Activated naive CD8-positive, alpha-beta T cell treated with anti-CD3 and anti-CD28 coated beads for 36 hours (primary cell): ENCODE data around the gene NXPH2. TPM values are rescaled to one million over a fixed set of nuclear protein-coding genes. Genes with fewer than 3 reads are reported as not detected.

ENCODE experiments used
- DNase-seq: peaks from one replicate; pipeline ENCODE4 v3.0.0; 2021
- H3K27ac Mint-ChIP-seq: one replicate; pipeline ENCODE4 v1.8.0; 2022; ENCODE audit warnings: mild to moderate bottlenecking, moderate library complexity, mixed read lengths
- H3K27me3 Mint-ChIP-seq: one replicate; pipeline ENCODE4 v1.8.0; 2022; ENCODE audit warnings: mild to moderate bottlenecking, mixed read lengths
- H3K36me3 Mint-ChIP-seq: one replicate; pipeline ENCODE4 v1.8.0; 2021; ENCODE audit warnings: mild to moderate bottlenecking, mixed read lengths
- H3K4me1 Mint-ChIP-seq: one replicate; pipeline ENCODE4 v1.8.0; 2021; ENCODE audit warnings: mixed read lengths
- H3K4me3 Mint-ChIP-seq: one replicate; pipeline ENCODE4 v1.8.0; 2022; ENCODE audit warnings: mild to moderate bottlenecking, moderate library complexity, mixed read lengths
- H3K9me3 Mint-ChIP-seq: one replicate; pipeline ENCODE4 v1.8.0; 2022; ENCODE audit warnings: mixed read lengths
- total RNA-seq, 2 experiments: library from RNA; stranded (reverse); gene quantifications; one replicate each; pipeline ENCODE4 v1.2.3, GENCODE V29; 2021

The NXPH2 gene
- total RNA-seq, 2 experiments from 2014 or later, result not detected

- H3K4me3 Mint-ChIP-seq, result no peak overlapping the region
- H3K27me3 Mint-ChIP-seq, result no peaks in the 10 kb centered on the region
- H3K36me3 Mint-ChIP-seq, result no peaks in the 10 kb centered on the region
- DNase-seq, result no peak
- no peaks in the 10 kb centered on the region for H3K4me1 Mint-ChIP-seq
- no peaks in the 10 kb centered on the region for H3K9me3 Mint-ChIP-seq
- H3K27ac Mint-ChIP-seq, result no peak overlapping the region
Observed at GRCh38 chr2:138703242-138703641, 76.9 kb downstream of the NXPH2 start.

GRCh38 chr2:138700716-138701115, 79.5 kb downstream of the NXPH2 start:
- no peak overlapping the region for H3K27ac Mint-ChIP-seq
- H3K4me1 Mint-ChIP-seq, result no peaks in the 10 kb centered on the region
- no peak for DNase-seq
- H3K9me3 Mint-ChIP-seq, result no peaks in the 10 kb centered on the region
- H3K4me3 Mint-ChIP-seq, result no peak overlapping the region
- no peaks in the 10 kb centered on the region for H3K36me3 Mint-ChIP-seq
- H3K27me3 Mint-ChIP-seq, result no peaks in the 10 kb centered on the region

GRCh38 chr2:138699421-138699820, 80.8 kb downstream of the NXPH2 start:
- Mint-ChIP-seq H3K4me1 (no peaks in the 10 kb centered on the region), H3K27me3 (no peaks in the 10 kb centered on the region), H3K36me3 (no peaks in the 10 kb centered on the region), H3K4me3 (no peak overlapping the region), H3K9me3 (no peaks in the 10 kb centered on the region), H3K27ac (no peak overlapping the region)
- no peak for DNase-seq

GRCh38 chr2:138698428-138698827, 81.8 kb downstream of the NXPH2 start:
- H3K4me1 Mint-ChIP-seq, result no peaks in the 10 kb centered on the region
- H3K4me3 Mint-ChIP-seq, result no peak overlapping the region
- no peak overlapping the region for H3K27ac Mint-ChIP-seq
- no peaks in the 10 kb centered on the region for H3K9me3 Mint-ChIP-seq
- no peak for DNase-seq
- no peaks in the 10 kb centered on the region for H3K36me3 Mint-ChIP-seq
- no peaks in the 10 kb centered on the region for H3K27me3 Mint-ChIP-seq

- peaks cover 11% of the 10 kb centered on the region for H3K4me1 Mint-ChIP-seq
- H3K27ac Mint-ChIP-seq, result no peak overlapping the region
- DNase-seq, result no peak
- H3K4me3 Mint-ChIP-seq, result no peak overlapping the region
- H3K9me3 Mint-ChIP-seq, result peaks cover 1% of the 10 kb centered on the region
- no peaks in the 10 kb centered on the region for H3K27me3 Mint-ChIP-seq
- H3K36me3 Mint-ChIP-seq, result no peaks in the 10 kb centered on the region
Observed at GRCh38 chr2:138691667-138692066, 88.5 kb downstream of the NXPH2 start.

- DNase-seq, result peak; percentile 1
- Mint-ChIP-seq H3K4me3 (no peak overlapping the region), H3K9me3 (peaks cover 1% of the 10 kb centered on the region), H3K36me3 (no peaks in the 10 kb centered on the region), H3K4me1 (peaks cover 11% of the 10 kb centered on the region), H3K27ac (peak overlapping the region; percentile 77), H3K27me3 (peaks cover 4% of the 10 kb centered on the region)
Observed at GRCh38 chr2:138689705-138690104, 90.5 kb downstream of the NXPH2 start.

GRCh38 chr2:138682163-138682562, 98.0 kb downstream of the NXPH2 start:
- Mint-ChIP-seq H3K27me3 (peaks cover 7% of the 10 kb centered on the region), H3K36me3 (no peaks in the 10 kb centered on the region), H3K9me3 (no peaks in the 10 kb centered on the region), H3K4me3 (no peak overlapping the region), H3K4me1 (no peaks in the 10 kb centered on the region), H3K27ac (no peak overlapping the region)
- DNase-seq, result no peak

GRCh38 chr2:138677221-138677620, 103.0 kb downstream of the NXPH2 start:
- no peak overlapping the region for H3K4me3 Mint-ChIP-seq
- no peaks in the 10 kb centered on the region for H3K36me3 Mint-ChIP-seq
- peaks cover 11% of the 10 kb centered on the region for H3K27me3 Mint-ChIP-seq
- no peaks in the 10 kb centered on the region for H3K4me1 Mint-ChIP-seq
- H3K9me3 Mint-ChIP-seq, result no peaks in the 10 kb centered on the region
- no peak for DNase-seq
- no peak overlapping the region for H3K27ac Mint-ChIP-seq

GRCh38 chr2:138676619-138677021, 103.6 kb downstream of the NXPH2 start:
- Mint-ChIP-seq H3K27ac (no peak overlapping the region), H3K27me3 (peaks cover 11% of the 10 kb centered on the region), H3K4me3 (no peak overlapping the region), H3K4me1 (no peaks in the 10 kb centered on the region), H3K36me3 (no peaks in the 10 kb centered on the region), H3K9me3 (no peaks in the 10 kb centered on the region)
- no peak for DNase-seq

GRCh38 chr2:138671566-138671965, 108.6 kb downstream of the NXPH2 start:
- Mint-ChIP-seq H3K9me3 (no peaks in the 10 kb centered on the region), H3K4me1 (no peaks in the 10 kb centered on the region), H3K36me3 (no peaks in the 10 kb centered on the region), H3K27ac (no peak overlapping the region), H3K27me3 (peaks cover 4% of the 10 kb centered on the region), H3K4me3 (no peak overlapping the region)
- no peak for DNase-seq

- Mint-ChIP-seq H3K36me3 (no peaks in the 10 kb centered on the region), H3K4me3 (no peak overlapping the region), H3K4me1 (no peaks in the 10 kb centered on the region), H3K27ac (no peak overlapping the region), H3K9me3 (no peaks in the 10 kb centered on the region), H3K27me3 (peaks cover 3% of the 10 kb centered on the region)
- DNase-seq, result no peak
Observed at GRCh38 chr2:138670734-138671133, 109.5 kb downstream of the NXPH2 start.

- DNase-seq, result no peak
- H3K4me3 Mint-ChIP-seq, result no peak overlapping the region
- H3K27me3 Mint-ChIP-seq, result peaks cover 3% of the 10 kb centered on the region
- no peaks in the 10 kb centered on the region for H3K4me1 Mint-ChIP-seq
- H3K9me3 Mint-ChIP-seq, result no peaks in the 10 kb centered on the region
- no peak overlapping the region for H3K27ac Mint-ChIP-seq
- H3K36me3 Mint-ChIP-seq, result no peaks in the 10 kb centered on the region
Observed at GRCh38 chr2:138665937-138666336, 114.3 kb downstream of the NXPH2 start.

GRCh38 chr2:138658187-138658894, 121.8 kb downstream of the NXPH2 start:
- H3K36me3 Mint-ChIP-seq, result no peaks in the 10 kb centered on the region
- no peak overlapping the region for H3K27ac Mint-ChIP-seq

GRCh38 chr2:138654146-138654545, 126.0 kb downstream of the NXPH2 start:
- Mint-ChIP-seq H3K36me3 (no peaks in the 10 kb centered on the region), H3K4me1 (no peaks in the 10 kb centered on the region), H3K4me3 (no peak overlapping the region), H3K9me3 (no peaks in the 10 kb centered on the region), H3K27me3 (no peaks in the 10 kb centered on the region), H3K27ac (no peak overlapping the region)
- DNase-seq, result no peak

More at GRCh38 chr2:138658187-138658894, 121.8 kb downstream of the NXPH2 start:
- Mint-ChIP-seq H3K27me3 (peaks cover 3% of the 10 kb centered on the region), H3K4me1 (no peaks in the 10 kb centered on the region), H3K9me3 (no peaks in the 10 kb centered on the region), H3K4me3 (no peak overlapping the region)
- no peak for DNase-seq

GRCh38 chr2:138652378-138652777, 127.8 kb downstream of the NXPH2 start:
- Mint-ChIP-seq H3K4me3 (no peak overlapping the region), H3K9me3 (no peaks in the 10 kb centered on the region), H3K36me3 (no peaks in the 10 kb centered on the region), H3K4me1 (no peaks in the 10 kb centered on the region), H3K27me3 (no peaks in the 10 kb centered on the region), H3K27ac (no peak overlapping the region)
- no peak for DNase-seq

- Mint-ChIP-seq H3K27ac (no peak overlapping the region), H3K4me1 (no peaks in the 10 kb centered on the region), H3K36me3 (no peaks in the 10 kb centered on the region), H3K9me3 (no peaks in the 10 kb centered on the region), H3K27me3 (no peaks in the 10 kb centered on the region), H3K4me3 (no peak overlapping the region)
- no peak for DNase-seq
Observed at GRCh38 chr2:138649571-138649970, 130.6 kb downstream of the NXPH2 start.
